Activated T-cell treated with anti-CD3 and anti-CD28 coated beads, Interleukin-2, amount 50 U/mL, for 48 hours (primary cell): ENCODE data around the gene JPH4.

Experiments used
- DNase-seq, 2 experiments: peaks; one replicate each; pipeline ENCODE4 v3.0.0-alpha.2; 2020

JPH4 gene

DNA sequence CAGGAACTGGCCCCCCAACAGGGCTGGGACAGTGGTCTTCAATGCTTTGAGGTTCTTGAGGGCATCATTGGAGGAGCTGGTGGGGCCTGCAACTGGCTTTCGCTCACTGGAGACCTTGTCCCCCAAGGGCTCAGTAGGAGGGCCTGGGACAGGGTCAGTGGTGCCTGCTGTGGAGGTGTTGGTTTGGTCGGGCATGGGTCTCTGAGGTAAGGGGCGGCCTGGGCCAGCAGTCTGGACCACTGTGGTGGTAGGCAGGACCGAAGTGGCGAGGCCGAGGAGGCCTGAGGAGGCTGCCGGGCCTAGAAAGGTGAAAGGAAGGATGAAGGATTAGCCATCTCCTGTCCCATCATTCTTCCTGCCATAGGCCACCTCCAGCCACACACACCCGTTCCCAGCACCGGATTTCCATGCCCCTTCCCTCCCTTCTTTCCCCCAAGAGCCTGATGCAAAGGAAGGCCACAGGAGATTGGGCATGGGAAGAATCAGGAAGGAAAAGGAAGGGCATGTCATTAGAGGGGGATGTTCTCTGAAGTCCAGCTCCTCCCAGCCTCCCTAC lies 55.9 kb downstream of the JPH4 start:
- DNase-seq: no peak

- DNase-seq: no peak
These were observed 56.6 kb downstream of the JPH4 start for GRCh38 chr14:23521785-23522640.

GRCh38 chr14:23520899-23521533 lies 57.6 kb downstream of the JPH4 start:
- no peak for DNase-seq

DNA sequence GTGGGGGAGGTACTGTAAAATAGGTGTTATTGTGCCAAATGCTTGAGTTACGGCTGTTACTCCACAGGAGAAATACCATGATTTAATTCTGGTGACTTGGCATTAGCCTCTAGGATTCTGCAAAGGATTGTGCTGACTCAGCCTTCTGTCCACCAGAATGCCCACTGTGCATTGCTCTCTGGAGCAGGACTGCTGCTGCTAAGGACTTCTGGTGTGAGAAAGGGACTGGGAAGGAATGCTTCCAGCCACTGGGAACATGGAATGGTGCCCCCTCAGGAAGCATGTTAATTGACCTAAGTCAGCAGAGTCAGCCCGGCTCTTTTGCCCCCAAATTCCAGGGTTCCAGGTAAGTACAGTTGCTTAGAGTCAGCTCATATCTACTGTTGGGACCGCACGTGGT lies 59.9 kb downstream of the JPH4 start:
- DNase-seq: no peak
